GM18870 (cell line): ENCODE results near the gene PTPRF.
"Not testable (repeated sequence)": the region's sequence is repeated elsewhere in the genome, so short reads cannot be mapped to it uniquely, and the experiment has no call there.

Experiments
- ATAC-seq: cut with Tn5 transposase; IDR thresholded peaks from one replicate; pipeline ENCODE4 v1.9.1; 2021; ENCODE audit warnings: moderate library complexity; ENCODE audit not compliant: unreplicated experiment

Gene PTPRF

DNA sequence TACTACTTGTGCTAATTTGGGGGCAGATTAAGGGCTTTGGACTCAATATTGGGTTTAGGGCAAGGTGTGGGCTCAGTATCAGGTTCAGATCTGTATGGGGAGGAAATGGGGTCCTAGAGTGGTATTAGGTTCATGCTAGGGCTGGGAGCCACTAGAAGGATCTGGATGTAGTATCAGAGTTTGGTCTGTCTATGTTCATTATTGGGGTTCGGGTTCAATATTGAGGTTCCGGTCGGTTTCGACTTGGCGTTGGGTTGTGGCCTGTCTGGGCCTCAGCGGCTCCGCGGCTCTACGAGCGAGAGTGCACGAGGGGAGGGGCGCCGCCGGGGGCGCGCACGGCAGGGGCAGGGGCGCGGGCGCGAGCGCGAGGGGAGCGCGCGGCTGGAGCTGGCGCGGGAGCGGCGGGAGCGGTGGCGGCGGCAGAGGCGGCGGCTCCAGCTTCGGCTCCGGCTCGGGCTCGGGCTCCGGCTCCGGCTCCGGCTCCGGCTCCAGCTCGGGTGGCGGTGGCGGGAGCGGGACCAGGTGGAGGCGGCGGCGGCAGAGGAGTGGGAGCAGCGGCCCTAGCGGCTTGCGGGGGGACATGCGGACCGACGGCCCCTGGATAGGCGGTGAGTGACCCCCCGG, at the start of gene PTPRF:
Gene PTPRF, plus strand, starts transcription at position 401 of the 624 bp plus-strand sequence. CDS start 14,193 bp downstream, outside the sequence.
- ATAC-seq = no peak

DNA sequence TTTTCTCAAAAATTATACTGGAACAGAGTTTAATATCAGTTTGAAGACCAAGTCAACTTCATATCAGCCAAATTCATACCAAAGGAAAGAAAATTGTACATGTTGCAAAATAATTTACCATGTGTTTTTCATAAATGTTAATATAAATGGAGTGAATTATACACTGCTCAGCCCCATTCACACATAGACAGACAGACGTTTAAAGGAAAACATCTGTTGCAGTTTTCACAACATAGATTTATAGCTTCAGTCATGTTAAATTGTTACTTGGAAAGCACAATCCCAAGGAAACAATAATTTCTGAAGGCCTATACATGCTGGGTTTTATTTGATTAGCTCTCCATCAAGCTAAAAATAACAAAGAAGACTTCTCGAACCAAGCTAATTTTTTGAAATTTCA, 49.2 kb upstream of the PTPRF start:
- no peak for ATAC-seq

DNA sequence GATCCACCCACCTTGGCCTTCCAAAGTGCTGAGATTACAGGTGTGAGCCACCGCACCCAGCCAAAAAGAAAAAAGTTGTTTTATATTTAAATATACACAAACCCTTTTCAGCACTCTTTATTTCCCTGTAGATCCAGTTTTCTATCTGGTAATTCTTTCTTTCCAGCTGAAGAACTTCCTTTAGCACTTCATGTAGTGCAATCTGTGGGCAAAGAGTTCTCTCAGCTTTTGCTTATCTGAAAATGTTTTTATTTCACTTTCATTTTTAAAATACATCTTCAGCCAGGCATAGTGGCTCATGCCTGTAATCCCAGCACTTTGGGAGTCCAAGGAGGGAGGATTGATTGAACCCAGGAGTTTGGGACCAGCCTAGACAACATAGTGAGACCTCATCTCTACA, 48.5 kb upstream of the PTPRF start:
- ATAC-seq = no peak

DNA sequence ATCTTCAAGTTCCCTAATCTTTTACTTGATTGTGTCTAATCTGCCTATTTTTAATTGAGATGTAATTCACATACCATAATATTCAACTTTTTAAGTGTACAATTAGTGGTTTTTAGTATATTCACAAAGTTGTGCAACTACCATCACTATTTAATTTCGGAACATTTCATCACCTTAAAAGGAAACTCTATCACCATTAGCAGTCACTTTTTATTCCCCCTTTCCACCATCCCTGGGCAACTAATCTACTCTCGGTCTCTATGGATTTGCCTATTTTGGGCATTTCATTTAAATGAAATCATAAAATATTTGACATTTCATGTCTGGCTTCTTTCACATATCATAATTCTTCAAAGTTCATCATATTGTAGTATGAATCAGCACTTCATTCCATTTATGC, 46.3 kb upstream of the PTPRF start:
- ATAC-seq = no peak

DNA sequence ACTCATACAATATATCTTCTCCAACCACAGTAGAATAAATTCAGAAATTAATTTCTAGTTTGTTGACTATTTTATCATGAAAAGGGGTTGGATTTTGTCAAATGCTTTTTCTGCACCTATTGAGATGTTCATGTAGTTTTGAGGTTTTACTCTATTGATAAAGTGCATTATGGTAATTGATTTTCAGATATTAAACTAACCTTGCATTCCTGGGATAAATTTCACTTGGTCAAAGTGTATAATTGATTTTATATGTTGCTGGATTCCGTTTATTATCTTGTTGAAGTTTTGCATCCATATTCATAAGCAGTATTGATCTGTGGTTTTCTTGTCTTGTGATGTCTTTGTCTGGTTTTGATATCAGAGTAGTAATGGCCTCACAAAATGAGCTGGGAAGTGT, 42.5 kb upstream of the PTPRF start:
- no peak for ATAC-seq

DNA sequence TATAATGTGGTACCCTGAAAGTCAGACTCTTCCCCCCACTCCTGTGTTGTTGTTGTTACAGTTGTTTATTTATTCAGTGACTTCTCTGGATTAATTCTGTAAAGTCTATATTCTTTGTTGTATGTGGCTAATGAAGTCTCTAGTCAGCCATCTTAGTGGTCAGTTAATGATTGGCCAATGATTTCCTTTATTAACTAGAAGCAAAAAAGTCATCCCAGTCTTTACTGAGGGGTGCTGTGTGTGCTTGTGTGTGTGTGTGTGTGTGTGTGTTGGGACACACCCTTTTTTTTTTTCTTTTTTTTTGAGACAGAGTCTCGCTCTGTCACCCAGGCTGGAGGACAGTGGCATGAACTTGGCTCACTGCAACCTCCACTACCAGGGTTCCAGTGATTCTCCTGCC, 39.6 kb upstream of the PTPRF start:
- ATAC-seq = no peak

DNA sequence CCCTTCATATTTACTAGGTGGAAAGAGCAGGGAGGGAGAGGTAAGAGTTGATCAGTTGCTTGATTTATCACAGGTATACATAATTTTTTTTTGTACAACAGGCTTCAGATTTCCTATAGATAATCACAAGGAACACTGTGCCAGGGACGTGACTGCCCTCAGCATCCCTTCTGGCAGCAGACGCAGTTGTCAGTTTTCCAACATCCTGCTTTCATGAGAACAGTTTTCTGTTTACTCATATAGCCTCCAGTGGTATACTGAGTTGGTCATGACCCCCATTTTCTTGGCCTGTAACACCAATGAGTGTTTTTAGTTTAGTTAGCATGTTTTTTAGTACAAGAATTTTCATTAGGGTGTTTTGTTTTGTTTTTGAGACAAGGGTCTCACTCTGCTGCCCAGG, 37.9 kb upstream of the PTPRF start:
- ATAC-seq = no peak

DNA sequence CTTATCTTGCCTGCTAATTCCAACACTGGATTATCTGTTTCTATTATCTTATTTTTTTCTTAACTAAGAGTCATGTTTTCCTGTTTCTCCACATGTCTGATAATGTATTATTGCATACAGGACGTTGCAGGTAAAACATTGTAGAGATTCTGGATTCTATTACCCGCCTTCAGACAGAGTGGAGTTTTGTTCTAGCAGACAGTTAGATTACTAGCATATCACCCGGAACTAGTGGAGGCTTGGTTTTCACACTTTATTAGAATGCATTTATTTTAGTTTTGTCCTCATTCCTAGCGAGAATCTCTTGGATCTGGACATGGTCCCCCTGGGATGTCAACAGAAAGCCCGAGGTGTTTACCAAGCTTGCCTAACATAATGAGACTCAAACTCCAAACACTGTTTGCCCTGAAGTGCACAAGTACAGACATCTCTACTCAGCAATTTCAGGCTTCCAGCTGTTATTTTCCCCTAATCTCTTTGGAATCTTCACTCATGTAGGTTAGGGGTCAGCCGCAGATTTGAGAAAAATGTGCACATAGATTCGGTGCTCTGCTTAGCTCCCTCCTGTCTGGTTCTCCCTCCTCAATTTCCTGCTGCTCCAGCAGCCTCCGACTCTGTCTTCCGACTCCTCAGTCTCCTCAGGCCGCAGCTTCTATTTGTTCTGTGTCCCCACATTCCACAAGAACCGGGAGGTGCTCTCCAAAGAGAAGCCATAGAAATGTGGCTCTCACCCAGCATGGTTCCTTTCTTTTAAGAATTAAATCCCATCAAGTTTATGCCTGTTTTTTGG, 36.8 kb upstream of the PTPRF start:
- ATAC-seq = no peak

DNA sequence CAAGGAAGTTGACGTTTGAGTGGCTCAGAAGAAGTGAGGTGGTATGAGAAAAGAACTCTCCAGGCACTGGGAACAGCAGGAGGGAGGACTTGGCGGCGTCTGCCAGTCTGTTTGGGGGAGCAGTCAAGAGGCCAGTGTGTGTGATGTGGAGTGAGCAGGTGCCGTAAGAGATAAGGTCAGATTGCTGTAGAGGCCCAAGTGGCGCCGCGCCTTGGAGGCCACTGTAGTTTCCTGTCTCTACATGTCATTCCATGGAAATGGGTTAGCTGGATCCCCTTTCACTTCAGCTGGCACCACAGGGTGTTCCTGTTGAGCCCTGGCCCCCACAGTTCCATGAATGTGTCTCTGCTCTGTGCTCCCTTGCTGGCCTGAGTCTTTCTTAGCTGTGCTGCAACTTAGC, 35.5 kb upstream of the PTPRF start:
- no peak for ATAC-seq

DNA sequence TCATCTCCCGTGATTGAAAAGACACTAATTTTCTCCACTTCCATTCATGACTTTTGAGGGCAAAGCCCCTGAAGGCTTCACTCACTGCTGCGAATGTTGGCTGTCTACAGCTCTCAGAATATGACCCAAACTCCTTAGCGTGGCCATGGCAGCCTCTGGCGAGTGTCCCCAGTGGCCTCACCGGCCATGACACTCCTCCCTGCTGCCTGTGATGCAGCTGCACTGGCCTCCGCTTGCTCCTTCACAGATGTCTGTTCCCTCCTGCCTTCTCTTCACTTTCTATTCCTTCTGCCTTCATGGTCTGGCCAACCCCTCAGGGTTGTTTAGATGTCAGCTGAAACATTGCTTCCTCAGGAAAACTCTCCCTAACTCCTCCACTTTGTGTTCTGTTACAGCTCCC, 30.8 kb upstream of the PTPRF start:
- ATAC-seq = no peak

DNA sequence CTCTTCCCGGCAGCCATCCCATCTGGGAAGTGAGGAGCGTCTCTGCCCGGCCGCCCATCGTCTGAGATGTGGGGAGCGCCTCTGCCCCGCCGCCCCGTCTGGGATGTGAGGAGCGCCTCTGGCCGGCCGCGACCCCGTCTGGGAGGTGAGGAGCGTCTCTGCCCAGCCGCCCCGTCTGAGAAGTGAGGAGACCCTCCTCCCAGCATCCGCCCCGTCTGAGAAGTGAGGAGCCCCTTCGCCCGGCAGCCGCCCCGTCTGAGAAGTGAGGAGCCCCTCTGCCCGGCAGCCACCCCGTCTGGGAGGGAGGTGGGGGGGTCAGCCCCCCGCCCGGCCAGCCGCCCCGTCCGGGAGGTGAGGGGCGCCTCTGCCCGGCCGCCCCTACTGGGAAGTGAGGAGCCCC, 28.9 kb upstream of the PTPRF start:
- not testable (repeated sequence) for ATAC-seq

DNA sequence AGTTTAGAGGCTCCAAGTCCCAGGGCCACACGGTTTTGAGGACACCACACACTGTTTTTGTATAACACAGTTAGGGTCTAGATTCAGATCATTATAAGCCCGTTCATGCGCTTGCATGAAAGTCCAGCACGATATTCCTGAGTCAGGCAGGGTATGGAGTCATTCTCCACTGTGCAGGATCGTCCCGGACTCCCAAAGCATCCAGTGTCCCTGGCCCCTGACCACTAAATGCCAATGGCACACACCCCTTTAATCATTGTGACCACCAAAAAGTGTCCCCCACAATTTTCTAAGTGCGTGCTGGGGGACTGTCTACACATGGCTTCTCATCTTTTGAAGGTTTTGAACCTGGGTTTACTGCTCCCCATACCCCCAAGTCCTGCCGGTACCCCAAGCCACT, 27.1 kb upstream of the PTPRF start:
- ATAC-seq = no peak

DNA sequence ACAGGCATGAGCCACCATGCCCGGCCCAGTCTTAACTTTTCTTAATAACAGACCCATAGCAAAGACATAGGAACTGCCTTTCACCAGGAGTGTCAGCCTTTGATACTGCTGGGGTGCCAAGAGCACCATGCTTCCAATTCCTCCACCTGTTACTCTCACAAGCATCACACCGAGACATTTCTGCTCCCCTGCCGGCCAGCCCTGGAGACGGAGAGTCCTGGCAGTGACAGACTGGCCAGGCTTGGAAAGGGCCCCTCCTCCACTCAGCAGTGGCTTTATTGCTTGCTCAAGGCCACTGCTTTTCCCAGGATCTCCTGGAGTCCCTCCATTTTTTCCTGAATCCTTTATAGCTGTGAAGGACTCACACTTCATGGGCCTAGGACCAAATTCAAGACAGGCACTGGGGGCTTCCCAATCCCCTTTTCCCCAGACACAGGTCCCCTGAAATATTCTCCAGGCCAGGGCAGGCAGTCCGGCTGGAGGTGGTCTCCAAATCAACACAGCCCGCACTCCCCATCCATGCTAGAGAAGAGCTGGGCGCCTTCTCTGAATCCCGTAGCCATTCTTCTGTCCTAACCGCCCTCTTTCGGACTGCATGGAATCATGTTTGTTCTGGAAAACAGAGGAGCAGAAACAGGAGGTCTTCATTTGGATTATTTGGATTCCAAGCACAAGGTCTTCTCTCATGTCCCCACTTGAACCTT, 25.5 kb upstream of the PTPRF start:
- ATAC-seq = no peak

DNA sequence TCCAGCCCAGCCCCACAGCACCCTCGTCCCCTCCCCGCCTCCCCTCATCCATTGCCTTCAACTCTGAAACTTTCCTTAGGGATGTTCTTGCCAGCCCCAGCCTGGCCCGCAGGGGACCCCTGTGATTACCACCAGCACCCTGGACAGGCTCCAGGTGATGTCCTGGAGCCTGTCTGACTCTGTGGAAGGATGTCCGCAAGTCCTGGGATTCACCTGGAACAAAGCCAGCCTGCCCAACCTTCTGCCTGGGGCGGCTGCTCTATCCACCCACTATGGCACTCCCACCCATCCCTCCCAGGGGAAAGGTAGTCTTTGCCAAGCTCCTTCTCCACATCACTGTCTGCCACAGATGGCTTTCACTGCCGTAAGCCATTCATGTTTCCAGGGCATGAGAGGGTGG, 24.4 kb upstream of the PTPRF start:
- ATAC-seq = no peak

DNA sequence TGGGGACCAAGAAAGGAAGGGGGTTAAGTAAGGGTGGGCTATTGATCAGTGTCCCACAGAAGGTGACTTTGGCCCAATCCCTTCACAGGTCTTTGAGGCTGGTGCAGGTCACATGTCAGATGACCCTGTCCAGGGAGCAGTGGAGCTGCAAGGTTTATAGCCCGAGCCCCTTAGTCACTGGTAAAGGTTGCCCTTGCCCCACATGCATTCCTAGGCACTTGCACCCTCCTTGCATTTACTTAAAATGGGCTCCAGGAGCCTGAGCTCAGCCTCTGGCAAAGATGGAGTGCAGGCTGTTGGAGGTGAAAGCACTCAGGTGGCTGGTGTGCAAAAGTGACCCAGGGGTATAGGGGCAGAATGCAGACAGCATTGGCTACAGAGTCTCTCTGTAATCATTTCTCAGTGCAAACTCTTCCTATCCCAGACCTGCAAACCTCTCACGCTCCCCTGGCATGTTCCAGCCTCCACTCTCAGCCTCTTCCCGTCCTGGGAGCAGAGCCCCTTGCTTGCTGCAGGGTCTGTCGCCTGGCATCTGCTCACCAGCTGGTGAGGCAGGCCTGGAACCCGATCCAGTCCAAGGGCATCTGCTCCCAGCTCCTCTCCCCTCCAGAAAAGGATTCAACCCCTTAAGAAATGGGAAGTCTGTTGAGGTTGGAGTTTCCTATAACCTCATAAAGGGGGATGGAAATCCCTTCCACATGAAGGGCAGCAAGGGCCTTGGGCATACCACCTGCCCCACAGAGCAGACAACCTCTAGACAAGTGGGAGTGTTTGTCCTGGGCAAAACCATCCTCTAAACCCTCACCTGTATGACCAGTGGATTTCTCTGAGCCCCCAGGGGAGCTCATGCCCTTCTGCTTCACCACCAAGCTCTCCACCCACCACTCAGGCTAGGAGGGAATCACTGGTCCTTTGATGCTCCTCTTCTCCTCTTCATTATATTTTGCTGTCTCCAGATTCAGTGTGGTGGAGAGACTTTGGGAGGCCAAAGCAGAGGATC, 23.1 kb upstream of the PTPRF start:
- no peak for ATAC-seq

DNA sequence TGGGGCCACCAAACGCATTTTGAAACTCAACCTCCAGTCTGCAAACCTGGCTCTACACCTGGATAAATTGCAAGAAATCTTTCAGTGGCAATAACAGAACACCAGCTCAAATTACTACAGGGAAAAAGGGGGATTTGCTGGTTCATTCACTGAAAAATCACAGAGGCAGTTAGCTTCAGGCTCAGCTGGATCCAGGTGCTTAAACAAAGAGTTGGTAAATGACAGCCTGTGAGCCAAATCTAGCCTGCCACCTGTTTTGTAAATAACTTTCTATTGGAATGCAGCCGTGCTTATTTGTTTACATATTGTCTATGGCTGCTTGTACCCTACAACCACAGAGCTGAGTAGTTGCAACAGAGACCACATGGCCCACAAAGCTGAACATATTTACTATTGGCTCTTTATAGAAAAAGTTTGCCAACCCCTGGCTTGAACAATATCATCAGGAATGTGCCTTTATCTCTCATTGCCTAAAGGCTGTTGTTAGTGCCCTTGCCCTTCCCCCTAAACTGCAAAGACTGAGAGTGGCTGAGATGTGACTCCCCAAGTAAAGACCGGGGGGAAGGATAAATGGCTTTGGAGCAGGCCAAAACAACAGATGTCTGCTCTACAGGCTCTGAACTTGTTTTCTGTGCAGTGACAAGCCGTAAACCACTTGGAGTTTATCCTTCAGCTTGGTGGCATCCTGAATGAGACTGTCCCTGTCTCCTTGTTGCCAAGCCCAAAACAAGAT, 21.5 kb upstream of the PTPRF start:
- no peak for ATAC-seq

DNA sequence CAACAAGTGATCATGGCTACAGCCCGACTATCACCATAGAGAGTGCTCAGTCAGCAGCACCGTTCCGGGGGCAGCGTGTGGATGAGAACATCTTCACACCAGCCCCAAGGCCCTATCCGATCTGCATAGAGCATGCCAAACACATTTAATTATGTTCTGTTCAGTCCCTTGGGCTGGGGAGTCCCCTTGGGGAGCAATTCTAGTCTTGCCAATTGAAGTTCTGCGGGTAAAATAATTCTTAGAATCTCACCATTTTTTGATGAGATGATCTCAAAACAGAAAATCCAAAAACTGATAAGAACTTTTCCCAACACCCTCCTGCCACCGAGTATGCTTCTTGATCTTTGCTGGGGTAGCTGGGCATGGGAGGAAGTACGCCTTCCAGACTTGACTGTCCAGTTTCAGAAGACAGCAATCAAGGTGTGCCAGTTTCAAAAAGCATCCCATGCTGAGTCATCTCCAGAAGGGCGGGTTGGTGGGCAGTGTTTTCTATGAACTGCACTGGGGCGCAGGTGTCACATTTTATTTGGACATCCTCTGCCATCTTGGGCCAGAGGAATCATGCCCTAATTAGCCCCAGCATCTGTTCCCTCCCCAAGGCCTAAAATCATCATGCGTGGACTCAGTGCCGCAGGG, 20.8 kb upstream of the PTPRF start:
- ATAC-seq = no peak

DNA sequence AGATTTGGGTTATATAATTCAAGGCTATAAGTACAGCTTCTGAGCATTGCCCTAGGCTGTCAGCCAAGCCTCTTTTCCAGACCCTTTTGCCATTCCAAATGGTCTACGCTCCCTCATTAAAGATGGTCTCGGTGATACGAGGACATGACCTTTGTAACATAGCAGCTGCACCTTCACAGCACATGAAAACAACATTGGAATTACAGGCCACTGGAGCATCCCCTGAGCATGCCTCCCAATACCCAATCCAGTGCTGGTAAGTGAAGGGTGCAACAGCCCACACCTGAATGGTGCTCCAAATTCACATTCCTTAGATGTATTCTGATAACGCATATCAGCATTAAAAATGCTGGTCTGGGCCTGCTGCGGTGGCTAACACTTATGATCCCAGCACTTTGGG, 20.1 kb upstream of the PTPRF start:
- ATAC-seq = no peak

DNA sequence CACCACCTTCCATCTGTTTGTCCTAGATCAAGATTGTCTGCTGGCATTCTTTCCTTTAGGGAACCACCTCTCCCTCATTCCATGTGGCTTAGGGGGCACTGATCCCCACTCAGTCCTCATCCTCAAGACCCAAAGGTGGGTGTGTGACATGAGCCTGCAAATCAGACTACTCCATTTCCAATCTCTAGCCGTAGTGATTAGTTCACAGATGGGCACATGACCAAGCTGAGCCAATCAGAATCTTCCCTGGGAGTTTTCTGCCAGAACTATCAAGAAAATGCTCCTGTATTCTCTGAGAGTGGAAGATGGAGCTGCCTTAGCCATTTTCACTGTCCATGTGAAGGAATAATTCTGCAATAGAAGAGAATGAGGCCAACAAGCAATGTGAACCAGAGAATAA, 19.3 kb upstream of the PTPRF start:
- no peak for ATAC-seq

DNA sequence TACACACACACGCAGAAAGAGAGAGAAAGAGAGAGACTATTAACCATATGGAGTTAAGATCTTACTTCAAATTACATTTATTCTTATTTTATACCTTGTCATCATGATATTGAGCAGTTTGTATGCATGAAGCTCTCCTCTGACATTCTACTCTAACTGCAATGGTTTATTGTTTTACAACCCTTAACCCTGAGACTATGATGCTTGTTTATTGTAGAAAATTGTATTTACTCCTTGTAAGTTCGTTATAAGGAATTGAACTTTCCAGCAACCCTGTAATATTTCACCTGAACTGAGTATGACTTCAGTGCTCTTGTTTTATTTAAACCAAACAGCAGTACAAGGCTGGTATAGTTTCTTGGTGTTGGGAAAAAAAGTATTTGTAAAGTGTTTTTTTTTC, 18.6 kb upstream of the PTPRF start:
- no peak for ATAC-seq
